GM12801 (cell line): ENCODE measurements around the gene HLCS.

Experiments used
- TF ChIP-seq, protein P1 (sequence below): IDR thresholded peaks from one replicate; pipeline ENCODE4 v1.5.1; 2011; ENCODE audit warnings: control low read depth; ENCODE audit not compliant: insufficient read length; ENCODE audit errors: extremely low read depth

Gene HLCS

DNA sequence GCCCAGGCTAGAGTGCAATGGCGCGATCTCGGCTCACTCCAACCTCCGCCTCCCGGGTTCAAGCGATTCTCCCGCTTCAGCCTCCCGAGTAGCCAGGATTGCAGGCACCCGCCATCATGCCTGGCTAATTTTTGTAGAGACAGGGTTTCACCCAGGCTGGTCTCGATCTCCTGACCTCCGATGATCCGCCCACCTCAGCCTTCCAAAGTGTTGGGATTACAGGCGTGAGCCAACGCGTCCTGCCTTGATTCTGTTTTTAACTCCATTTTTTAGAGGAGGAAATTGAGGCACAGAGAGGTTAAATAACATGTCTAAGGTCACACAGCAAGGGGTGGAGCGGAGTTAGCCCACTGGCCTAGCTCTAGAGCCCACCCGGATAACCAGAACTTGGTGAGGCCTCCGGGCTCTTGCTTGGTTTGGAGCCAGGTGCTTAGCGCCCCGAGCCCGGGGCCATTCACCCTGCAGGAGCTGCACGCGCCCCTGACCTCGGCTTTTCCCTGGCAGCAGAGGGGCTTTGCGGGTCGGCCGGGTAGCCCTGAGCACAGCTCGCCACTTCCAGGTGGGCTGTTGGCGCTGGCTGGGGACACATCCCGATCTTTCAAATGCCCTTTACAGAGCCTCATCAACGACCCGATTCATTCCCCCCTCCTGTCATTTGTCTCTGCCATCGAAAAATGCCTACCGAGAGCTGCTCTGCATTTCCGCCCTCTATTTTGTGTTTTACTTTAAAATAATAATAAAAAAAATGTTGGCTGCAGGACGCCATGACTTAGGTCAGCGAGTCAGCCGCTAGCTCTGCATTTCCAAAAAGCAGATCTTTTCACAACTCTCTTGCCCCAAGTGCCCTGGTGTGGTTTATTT is 256.4 kb downstream of the HLCS start:
- TF ChIP-seq, protein P1, sequence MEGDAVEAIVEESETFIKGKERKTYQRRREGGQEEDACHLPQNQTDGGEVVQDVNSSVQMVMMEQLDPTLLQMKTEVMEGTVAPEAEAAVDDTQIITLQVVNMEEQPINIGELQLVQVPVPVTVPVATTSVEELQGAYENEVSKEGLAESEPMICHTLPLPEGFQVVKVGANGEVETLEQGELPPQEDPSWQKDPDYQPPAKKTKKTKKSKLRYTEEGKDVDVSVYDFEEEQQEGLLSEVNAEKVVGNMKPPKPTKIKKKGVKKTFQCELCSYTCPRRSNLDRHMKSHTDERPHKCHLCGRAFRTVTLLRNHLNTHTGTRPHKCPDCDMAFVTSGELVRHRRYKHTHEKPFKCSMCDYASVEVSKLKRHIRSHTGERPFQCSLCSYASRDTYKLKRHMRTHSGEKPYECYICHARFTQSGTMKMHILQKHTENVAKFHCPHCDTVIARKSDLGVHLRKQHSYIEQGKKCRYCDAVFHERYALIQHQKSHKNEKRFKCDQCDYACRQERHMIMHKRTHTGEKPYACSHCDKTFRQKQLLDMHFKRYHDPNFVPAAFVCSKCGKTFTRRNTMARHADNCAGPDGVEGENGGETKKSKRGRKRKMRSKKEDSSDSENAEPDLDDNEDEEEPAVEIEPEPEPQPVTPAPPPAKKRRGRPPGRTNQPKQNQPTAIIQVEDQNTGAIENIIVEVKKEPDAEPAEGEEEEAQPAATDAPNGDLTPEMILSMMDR: no peak

DNA sequence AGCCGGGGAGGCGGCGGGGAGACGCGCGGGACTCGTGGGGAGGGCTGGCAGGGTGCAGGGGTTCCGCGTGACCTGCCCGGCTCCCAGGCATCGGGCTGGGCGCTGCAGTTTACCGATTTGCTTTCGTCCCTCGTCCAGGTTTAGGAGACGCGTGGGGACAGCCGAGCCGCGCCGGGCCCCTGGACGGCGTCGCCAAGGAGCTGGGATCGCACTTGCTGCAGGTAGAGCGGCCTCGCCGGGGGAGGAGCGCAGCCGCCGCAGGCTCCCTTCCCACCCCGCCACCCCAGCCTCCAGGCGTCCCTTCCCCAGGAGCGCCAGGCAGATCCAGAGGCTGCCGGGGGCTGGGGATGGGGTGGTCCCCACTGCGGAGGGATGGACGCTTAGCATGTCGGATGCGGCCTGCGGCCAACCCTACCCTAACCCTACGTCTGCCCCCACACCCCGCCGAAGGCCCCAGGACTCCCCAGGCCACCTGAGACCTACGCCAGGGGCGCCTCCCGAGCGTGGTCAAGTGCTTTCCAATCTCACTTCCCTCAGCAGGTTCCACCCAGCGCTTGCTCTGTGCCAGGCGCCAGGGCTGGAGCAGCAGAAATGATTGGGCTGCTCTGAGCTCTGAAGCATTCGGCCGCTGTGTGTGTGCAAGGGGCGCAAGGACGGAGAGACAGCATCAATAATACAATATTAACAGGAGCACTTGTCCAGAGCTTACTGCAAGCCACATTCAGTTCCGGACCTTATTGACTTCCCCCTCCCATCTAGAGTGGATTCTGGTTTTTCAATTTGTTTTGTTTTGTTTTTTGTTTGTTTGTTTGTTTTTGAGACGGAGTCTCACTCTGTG is 257.2 kb downstream of the HLCS start:
- TF ChIP-seq, protein P1: no peak

GRCh38 chr21:36708286-36709029 is 258.0 kb downstream of the HLCS start:
- TF ChIP-seq, protein P1: no peak

- TF ChIP-seq, protein P1: no peak
These were observed 258.6 kb downstream of the HLCS start for GRCh38 chr21:36707763-36708285.

DNA sequence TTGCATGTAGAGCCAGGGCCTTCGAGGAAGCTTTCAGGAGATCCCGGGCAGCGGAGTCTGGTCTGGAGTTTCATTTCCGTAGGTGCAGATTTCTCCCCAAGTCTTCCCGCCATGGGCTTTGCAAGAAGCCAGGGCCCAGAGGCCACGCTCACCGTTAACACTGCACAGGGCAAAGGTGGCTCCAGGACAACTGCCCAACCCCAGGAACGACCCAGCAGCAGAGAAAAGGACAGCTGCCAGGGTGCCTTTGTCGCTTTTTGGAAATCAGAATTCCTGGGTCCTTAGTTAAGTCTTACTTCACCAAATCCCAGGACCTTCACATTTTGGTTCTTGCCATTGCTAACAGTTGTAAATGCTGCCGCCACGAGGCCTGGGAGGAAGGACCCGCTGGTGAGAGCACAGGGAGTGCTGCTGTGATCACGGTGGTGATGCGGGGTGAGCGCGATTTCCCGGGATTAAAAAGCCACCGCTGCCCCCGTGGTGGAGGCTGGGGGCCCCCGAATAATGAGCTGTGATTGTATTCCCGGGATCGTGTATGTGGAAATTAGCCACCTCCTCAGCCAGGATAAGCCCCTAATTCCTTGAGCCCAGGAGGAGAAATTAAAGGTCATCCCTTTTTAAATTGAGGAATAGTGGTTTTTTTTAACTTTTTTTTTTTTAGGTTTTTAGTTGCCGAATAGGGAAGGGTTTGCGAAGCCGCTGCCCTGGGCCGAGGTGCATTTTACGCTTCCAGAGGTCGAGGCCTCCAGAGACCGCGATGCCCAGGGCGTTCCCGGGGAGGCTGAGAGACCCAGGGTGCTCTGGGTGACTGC is 259.3 kb downstream of the HLCS start:
- TF ChIP-seq, protein P1: no peak

DNA sequence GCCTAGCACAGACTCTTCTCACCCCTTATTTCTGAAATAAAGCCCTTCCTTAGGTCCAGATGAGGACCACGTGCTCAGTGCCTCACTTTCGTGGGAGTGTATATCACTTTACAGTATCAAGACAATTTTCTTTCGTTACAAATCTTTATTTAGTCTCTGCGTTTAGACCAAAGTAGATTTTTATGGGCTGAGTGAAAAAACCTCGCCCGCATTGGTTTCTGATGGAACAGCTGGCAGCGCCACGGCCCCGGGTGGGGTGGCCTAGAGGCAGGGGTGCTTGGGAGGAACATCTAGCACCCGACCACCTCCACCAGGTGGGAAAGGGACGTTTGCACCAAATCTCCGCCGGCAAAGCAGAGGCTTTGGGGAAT is 260.0 kb downstream of the HLCS start:
- TF ChIP-seq, protein P1: no peak
